ENCODE measurements around the gene ZMIZ1.

Gene ZMIZ1

GRCh38 chr10:79239924-79240581, 171.3 kb downstream of the ZMIZ1 start:
- no peak overlapping the region for H3K27ac ChIP-seq

GRCh38 chr10:79241629-79241989, 172.8 kb downstream of the ZMIZ1 start:
- no peak for TF ChIP-seq ZFX (IDR thresholded peaks at IDR 0.05)
- no peak for TF ChIP-seq CTCF (conservative IDR thresholded peaks at IDR 0.05)
- H3K27ac ChIP-seq: no peak overlapping the region; the same call in 1 of the 2 replicates

More at GRCh38 chr10:79239924-79240581, 171.3 kb downstream of the ZMIZ1 start:
- no peak for TF ChIP-seq CTCF (conservative IDR thresholded peaks at IDR 0.05)
- TF ChIP-seq ZFX (IDR thresholded peaks at IDR 0.05): no peak

GRCh38 chr10:79241990-79242619, 173.3 kb downstream of the ZMIZ1 start:
- H3K27ac ChIP-seq: no peak overlapping the region
- TF ChIP-seq ZFX (IDR thresholded peaks at IDR 0.05): no peak
- TF ChIP-seq CTCF (conservative IDR thresholded peaks at IDR 0.05): no peak

GRCh38 chr10:79242620-79243152, 173.9 kb downstream of the ZMIZ1 start:
- TF ChIP-seq CTCF (conservative IDR thresholded peaks at IDR 0.05) (no peak), ZFX (IDR thresholded peaks at IDR 0.05) (no peak)
- H3K27ac ChIP-seq: no peak overlapping the region

- TF ChIP-seq CTCF (conservative IDR thresholded peaks at IDR 0.05) (no peak), ZFX (IDR thresholded peaks at IDR 0.05) (no peak)
- H3K27ac ChIP-seq: no peak overlapping the region
Measured at GRCh38 chr10:79243181-79244067, 174.7 kb downstream of the ZMIZ1 start.

- TF ChIP-seq ZFX (IDR thresholded peaks at IDR 0.05): no peak
- no peak for TF ChIP-seq CTCF (conservative IDR thresholded peaks at IDR 0.05)
- no peak overlapping the region for H3K27ac ChIP-seq
Measured at GRCh38 chr10:79244068-79244442, 175.3 kb downstream of the ZMIZ1 start.
